ENCODE data around the gene GRIK4. TPM values are rescaled to one million over a fixed set of nuclear protein-coding genes. Genes with fewer than 3 reads are reported as not detected.

GRIK4 gene
- polyA plus RNA-seq, 2 donors, result 0.09 to 0.12 TPM

DNA sequence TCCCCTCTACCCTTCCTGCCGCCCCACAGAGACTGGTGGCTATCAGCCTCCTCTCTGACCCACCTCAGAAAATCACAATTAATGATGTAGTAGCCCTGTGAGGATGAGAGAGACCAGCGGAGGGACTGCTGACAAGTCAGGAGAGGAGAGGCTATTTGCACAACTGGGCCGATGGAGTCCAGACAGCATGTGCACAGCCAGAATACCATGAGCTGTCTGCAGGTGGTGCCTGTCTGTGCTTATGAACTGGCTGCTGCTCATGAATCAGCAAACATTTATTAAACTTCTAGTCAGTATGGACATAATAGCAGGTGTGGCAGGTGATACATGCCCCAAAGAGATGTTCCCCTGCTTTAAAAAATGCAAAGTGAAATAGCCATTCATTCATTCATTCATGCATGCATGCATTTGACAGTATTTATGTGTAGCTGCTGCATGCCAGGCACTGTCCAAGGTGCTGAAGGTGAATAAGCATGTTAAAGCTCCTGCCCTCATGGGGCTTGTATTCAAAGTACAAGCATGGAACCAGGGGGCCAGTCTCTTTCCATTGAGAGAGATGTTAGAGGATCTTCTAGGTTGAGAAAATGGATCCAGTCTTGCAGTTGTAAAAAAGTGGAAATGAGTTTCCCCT is 141.3 kb downstream of the GRIK4 start:
- Histone ChIP-seq H3K4me1 (ENCODE audit: control insufficient read depth in 2 of 2, insufficient read depth in 2 of 2, low read length in 1 of 2) (no peaks in the 10 kb centered on the region), H3K27me3 (ENCODE audit: control insufficient read depth in 1 of 2, insufficient read depth in 2 of 2, low read length in 2 of 2) (no peaks in the 10 kb centered on the region), H3K36me3 (ENCODE audit: control insufficient read depth in 2 of 2, insufficient read depth in 2 of 2, low read length in 1 of 2) (no peaks in the 10 kb centered on the region), H3K9me3 (ENCODE audit: control insufficient read depth in 2 of 2, insufficient read depth in 1 of 2, low read depth in 1 of 2, low read length in 1 of 2) (peaks cover 0 to 2% of the 10 kb centered on the region in 2 donors), H3K27ac (ENCODE audit: low read depth in 2 of 2, low read length in 1 of 2) (no peak overlapping the region), H3K4me3 (ENCODE audit: low read depth in 1 of 2, low read length in 2 of 2) (no peak overlapping the region)
- 77 to 90% methylated on average over 3 of the region's 3 CpGs for WGBS, 2 donors

- Histone ChIP-seq H3K9me3 (ENCODE audit: control insufficient read depth in 2 of 2, insufficient read depth in 1 of 2, low read depth in 1 of 2, low read length in 1 of 2) (peaks cover 0 to 2% of the 10 kb centered on the region in 2 donors), H3K4me1 (ENCODE audit: control insufficient read depth in 2 of 2, insufficient read depth in 2 of 2, low read length in 1 of 2) (no peaks in the 10 kb centered on the region), H3K36me3 (ENCODE audit: control insufficient read depth in 2 of 2, insufficient read depth in 2 of 2, low read length in 1 of 2) (no peaks in the 10 kb centered on the region), H3K4me3 (ENCODE audit: low read depth in 1 of 2, low read length in 2 of 2) (no peak overlapping the region), H3K27ac (ENCODE audit: low read depth in 2 of 2, low read length in 1 of 2) (no peak overlapping the region), H3K27me3 (ENCODE audit: control insufficient read depth in 1 of 2, insufficient read depth in 2 of 2, low read length in 2 of 2) (no peaks in the 10 kb centered on the region)
- WGBS, 2 donors, result 86 to 89% methylated on average over 5 of the region's 5 CpGs
Observed at GRCh38 chr11:120655589-120655988, 144.0 kb downstream of the GRIK4 start.

DNA sequence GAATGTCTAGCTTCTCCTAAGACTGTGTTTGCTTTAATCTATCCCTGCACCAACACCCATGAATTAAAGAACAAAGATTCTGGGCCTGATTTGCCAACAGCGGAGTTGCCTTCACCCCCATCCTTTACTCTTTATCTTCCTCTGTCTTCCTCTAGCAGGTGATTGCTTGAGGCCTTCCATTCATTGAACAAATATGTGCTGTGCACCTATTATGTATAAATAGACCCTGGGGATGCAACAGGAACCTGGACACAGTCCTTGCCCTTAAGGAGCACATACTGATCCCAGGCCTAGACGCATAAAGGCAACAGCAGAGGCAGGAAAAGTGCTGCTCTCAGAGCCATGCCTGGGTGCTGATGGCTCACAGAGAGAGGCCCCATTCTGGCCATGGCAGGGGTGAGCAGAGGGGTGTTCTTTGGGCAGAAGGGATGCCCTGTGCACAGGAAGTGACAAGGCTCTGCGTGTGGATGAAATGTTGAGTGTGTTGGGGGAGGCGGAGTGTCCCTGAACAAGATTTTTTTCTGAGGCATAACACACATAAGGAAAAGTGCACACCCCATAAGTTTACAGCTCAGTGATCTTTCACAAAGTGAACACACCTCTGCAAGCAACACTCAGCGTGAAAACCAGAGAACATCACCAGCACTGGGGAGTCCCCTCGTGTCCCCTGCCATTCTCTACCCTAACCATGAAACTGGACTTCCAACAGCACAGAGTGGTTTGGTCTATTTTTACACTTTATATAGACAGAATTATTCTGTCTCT is 145.9 kb downstream of the GRIK4 start:
- no peaks in the 10 kb centered on the region for H3K36me3 ChIP-seq (ENCODE audit: control insufficient read depth in 2 of 2, insufficient read depth in 2 of 2, low read length in 1 of 2)
- H3K4me3 ChIP-seq (ENCODE audit: low read depth in 1 of 2, low read length in 2 of 2), result no peak overlapping the region
- H3K9me3 ChIP-seq (ENCODE audit: control insufficient read depth in 2 of 2, insufficient read depth in 1 of 2, low read depth in 1 of 2, low read length in 1 of 2), result no peaks in the 10 kb centered on the region
- 77 to 79% methylated on average over 6 of the region's 6 CpGs for WGBS, 2 donors
- no peak overlapping the region for H3K27ac ChIP-seq (ENCODE audit: low read depth in 2 of 2, low read length in 1 of 2)
- H3K27me3 ChIP-seq (ENCODE audit: control insufficient read depth in 1 of 2, insufficient read depth in 2 of 2, low read length in 2 of 2), result no peaks in the 10 kb centered on the region
- H3K4me1 ChIP-seq (ENCODE audit: control insufficient read depth in 2 of 2, insufficient read depth in 2 of 2, low read length in 1 of 2), result no peaks in the 10 kb centered on the region

DNA sequence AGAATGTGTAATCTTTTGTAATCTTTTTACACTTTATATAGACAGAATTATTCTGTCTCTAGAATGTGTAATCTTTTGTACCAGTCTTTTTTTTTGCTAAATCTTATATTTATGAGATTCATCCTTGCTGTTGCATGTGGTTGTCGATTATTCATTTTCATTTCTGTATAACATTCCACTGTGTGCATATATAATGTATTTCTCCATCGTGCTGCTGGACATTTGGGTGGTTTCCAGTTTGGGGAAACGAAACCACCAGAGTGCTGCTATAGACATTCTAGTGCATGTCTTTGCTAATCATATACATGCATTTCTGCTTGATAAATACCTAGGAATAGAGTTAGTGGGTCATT is 146.5 kb downstream of the GRIK4 start:
- no peaks in the 10 kb centered on the region for H3K9me3 ChIP-seq (ENCODE audit: control insufficient read depth in 2 of 2, insufficient read depth in 1 of 2, low read depth in 1 of 2, low read length in 1 of 2)
- 71 to 72% methylated on average over 3 of the region's 3 CpGs for WGBS, 2 donors
- H3K4me3 ChIP-seq (ENCODE audit: low read depth in 1 of 2, low read length in 2 of 2), result no peak overlapping the region
- no peaks in the 10 kb centered on the region for H3K36me3 ChIP-seq (ENCODE audit: control insufficient read depth in 2 of 2, insufficient read depth in 2 of 2, low read length in 1 of 2)
- no peaks in the 10 kb centered on the region for H3K4me1 ChIP-seq (ENCODE audit: control insufficient read depth in 2 of 2, insufficient read depth in 2 of 2, low read length in 1 of 2)
- H3K27me3 ChIP-seq (ENCODE audit: control insufficient read depth in 1 of 2, insufficient read depth in 2 of 2, low read length in 2 of 2), result no peaks in the 10 kb centered on the region
- no peak overlapping the region for H3K27ac ChIP-seq (ENCODE audit: low read depth in 2 of 2, low read length in 1 of 2)

- no peak overlapping the region for H3K4me3 ChIP-seq (ENCODE audit: low read depth in 1 of 2, low read length in 2 of 2)
- H3K27ac ChIP-seq (ENCODE audit: low read depth in 2 of 2, low read length in 1 of 2), result no peak overlapping the region
- no peaks in the 10 kb centered on the region for H3K9me3 ChIP-seq (ENCODE audit: control insufficient read depth in 2 of 2, insufficient read depth in 1 of 2, low read depth in 1 of 2, low read length in 1 of 2)
- no peaks in the 10 kb centered on the region for H3K36me3 ChIP-seq (ENCODE audit: control insufficient read depth in 2 of 2, insufficient read depth in 2 of 2, low read length in 1 of 2)
- no peaks in the 10 kb centered on the region for H3K4me1 ChIP-seq (ENCODE audit: control insufficient read depth in 2 of 2, insufficient read depth in 2 of 2, low read length in 1 of 2)
- 80 to 84% methylated on average over 6 of the region's 6 CpGs for WGBS, 2 donors
- no peaks in the 10 kb centered on the region for H3K27me3 ChIP-seq (ENCODE audit: control insufficient read depth in 1 of 2, insufficient read depth in 2 of 2, low read length in 2 of 2)
Observed at GRCh38 chr11:120659076-120659475, 147.5 kb downstream of the GRIK4 start.

DNA sequence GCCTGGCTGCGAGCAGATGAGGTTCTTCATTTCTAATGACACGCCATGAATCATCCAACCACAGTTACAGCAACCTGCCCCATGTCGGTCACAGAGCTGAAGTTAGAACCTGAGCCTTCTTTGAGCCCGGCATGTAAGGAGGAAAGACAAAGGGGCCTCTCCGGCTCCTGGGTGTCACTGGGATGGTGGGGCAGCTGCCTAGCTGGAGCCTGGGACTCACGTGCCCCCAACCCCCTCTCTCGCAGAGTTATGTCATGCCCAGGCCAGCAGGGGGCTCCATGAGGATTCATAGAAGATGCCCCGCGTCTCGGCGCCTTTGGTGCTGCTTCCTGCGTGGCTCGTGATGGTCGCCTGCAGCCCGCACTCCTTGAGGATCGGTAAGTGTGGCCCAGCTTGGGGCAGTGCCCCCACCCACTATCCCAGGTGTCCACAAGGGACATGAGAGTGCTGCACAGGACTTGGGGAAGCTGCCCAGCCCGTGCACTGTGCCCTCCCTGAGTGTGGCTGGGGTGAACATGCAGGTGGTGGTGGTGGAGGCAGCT is 148.5 kb downstream of the GRIK4 start:
- Histone ChIP-seq H3K4me1 (ENCODE audit: control insufficient read depth in 2 of 2, insufficient read depth in 2 of 2, low read length in 1 of 2) (no peaks in the 10 kb centered on the region), H3K4me3 (ENCODE audit: low read depth in 1 of 2, low read length in 2 of 2) (no peak overlapping the region), H3K27ac (ENCODE audit: low read depth in 2 of 2, low read length in 1 of 2) (no peak overlapping the region), H3K36me3 (ENCODE audit: control insufficient read depth in 2 of 2, insufficient read depth in 2 of 2, low read length in 1 of 2) (no peaks in the 10 kb centered on the region), H3K9me3 (ENCODE audit: control insufficient read depth in 2 of 2, insufficient read depth in 1 of 2, low read depth in 1 of 2, low read length in 1 of 2) (no peaks in the 10 kb centered on the region), H3K27me3 (ENCODE audit: control insufficient read depth in 1 of 2, insufficient read depth in 2 of 2, low read length in 2 of 2) (no peaks in the 10 kb centered on the region)
- WGBS, 2 donors, result 51 to 58% methylated on average over 17 of the region's 17 CpGs

DNA sequence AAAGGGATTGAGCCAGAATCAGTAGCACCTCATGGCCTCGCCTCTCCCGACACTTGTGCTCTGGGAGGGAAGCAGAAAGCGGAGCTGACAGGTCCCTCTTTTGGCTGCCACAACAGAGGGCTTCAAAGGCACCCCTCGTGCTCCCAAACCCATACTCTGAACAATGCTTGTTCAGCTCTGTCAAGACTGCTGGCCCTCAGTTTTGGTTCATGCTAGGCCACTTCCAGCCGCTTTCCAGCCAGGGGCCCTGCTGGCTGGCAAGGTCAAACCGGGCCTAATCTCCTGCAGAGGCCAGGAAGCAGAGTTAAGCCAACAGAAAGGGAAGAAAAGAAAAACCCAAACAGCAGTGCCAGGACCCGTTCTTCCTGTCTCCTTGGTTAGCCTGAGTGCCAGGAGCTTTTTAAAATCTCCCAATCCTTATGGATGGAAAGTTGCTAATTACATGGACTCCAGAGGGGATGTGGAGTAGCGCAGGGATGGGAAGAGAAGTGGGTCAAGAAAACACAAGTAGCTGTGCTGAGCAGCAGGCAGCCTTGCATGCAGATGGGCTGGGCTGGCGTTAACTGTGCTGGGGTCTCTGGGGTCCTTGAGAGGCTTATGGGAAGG is 150.6 kb downstream of the GRIK4 start:
- Histone ChIP-seq H3K4me3 (ENCODE audit: low read depth in 1 of 2, low read length in 2 of 2) (no peak overlapping the region), H3K36me3 (ENCODE audit: control insufficient read depth in 2 of 2, insufficient read depth in 2 of 2, low read length in 1 of 2) (no peaks in the 10 kb centered on the region), H3K27me3 (ENCODE audit: control insufficient read depth in 1 of 2, insufficient read depth in 2 of 2, low read length in 2 of 2) (no peaks in the 10 kb centered on the region), H3K9me3 (ENCODE audit: control insufficient read depth in 2 of 2, insufficient read depth in 1 of 2, low read depth in 1 of 2, low read length in 1 of 2) (no peaks in the 10 kb centered on the region), H3K27ac (ENCODE audit: low read depth in 2 of 2, low read length in 1 of 2) (no peak overlapping the region), H3K4me1 (ENCODE audit: control insufficient read depth in 2 of 2, insufficient read depth in 2 of 2, low read length in 1 of 2) (no peaks in the 10 kb centered on the region)
- 73 to 74% methylated on average over 9 of the region's 9 CpGs for WGBS, 2 donors

DNA sequence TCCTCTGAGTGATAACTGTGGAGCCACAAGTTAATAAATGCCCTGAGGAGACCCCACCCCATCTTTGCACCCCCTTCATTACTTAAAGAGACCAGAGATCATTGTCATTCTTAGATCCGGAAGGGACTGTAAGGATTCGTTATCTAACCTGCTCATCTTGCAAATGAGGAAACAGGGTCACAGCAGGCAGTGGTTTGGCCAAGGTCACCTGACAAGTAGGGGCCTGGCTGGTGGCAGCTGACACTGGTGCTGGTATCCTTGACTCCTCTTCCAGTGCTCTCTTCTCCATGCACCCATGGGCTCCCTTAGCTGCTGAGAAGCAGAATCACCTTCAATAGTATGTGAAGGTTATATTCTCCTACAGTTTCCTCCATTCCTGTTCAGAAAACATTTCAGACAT is 151.6 kb downstream of the GRIK4 start:
- H3K9me3 ChIP-seq (ENCODE audit: control insufficient read depth in 2 of 2, insufficient read depth in 1 of 2, low read depth in 1 of 2, low read length in 1 of 2), result no peaks in the 10 kb centered on the region
- no peaks in the 10 kb centered on the region for H3K4me1 ChIP-seq (ENCODE audit: control insufficient read depth in 2 of 2, insufficient read depth in 2 of 2, low read length in 1 of 2)
- no peaks in the 10 kb centered on the region for H3K27me3 ChIP-seq (ENCODE audit: control insufficient read depth in 1 of 2, insufficient read depth in 2 of 2, low read length in 2 of 2)
- H3K36me3 ChIP-seq (ENCODE audit: control insufficient read depth in 2 of 2, insufficient read depth in 2 of 2, low read length in 1 of 2), result no peaks in the 10 kb centered on the region
- H3K27ac ChIP-seq (ENCODE audit: low read depth in 2 of 2, low read length in 1 of 2), result no peak overlapping the region
- 70 to 85% methylated on average over 2 of the region's 2 CpGs for WGBS, 2 donors
- no peak overlapping the region for H3K4me3 ChIP-seq (ENCODE audit: low read depth in 1 of 2, low read length in 2 of 2)

- no peaks in the 10 kb centered on the region for H3K4me1 ChIP-seq (ENCODE audit: control insufficient read depth in 2 of 2, insufficient read depth in 2 of 2, low read length in 1 of 2)
- H3K27me3 ChIP-seq (ENCODE audit: control insufficient read depth in 1 of 2, insufficient read depth in 2 of 2, low read length in 2 of 2), result no peaks in the 10 kb centered on the region
- no peak overlapping the region for H3K4me3 ChIP-seq (ENCODE audit: low read depth in 1 of 2, low read length in 2 of 2)
- H3K36me3 ChIP-seq (ENCODE audit: control insufficient read depth in 2 of 2, insufficient read depth in 2 of 2, low read length in 1 of 2), result no peaks in the 10 kb centered on the region
- no peaks in the 10 kb centered on the region for H3K9me3 ChIP-seq (ENCODE audit: control insufficient read depth in 2 of 2, insufficient read depth in 1 of 2, low read depth in 1 of 2, low read length in 1 of 2)
- 74 to 79% methylated on average over 10 of the region's 10 CpGs for WGBS, 2 donors
- no peak overlapping the region for H3K27ac ChIP-seq (ENCODE audit: low read depth in 2 of 2, low read length in 1 of 2)
Observed at GRCh38 chr11:120666121-120666639, 154.6 kb downstream of the GRIK4 start.
